HG02588 (cell line): ENCODE results near the gene NRXN2.

Source experiments
- ATAC-seq: cut with Tn5 transposase; IDR thresholded peaks from one replicate; pipeline ENCODE4 v1.9.1; 2021; ENCODE audit warnings: mild to moderate bottlenecking, moderate library complexity; ENCODE audit not compliant: unreplicated experiment

The NRXN2 gene

GRCh38 chr11:64594159-64594939 lies 128.6 kb downstream of the NRXN2 start:
- ATAC-seq = no peak

GRCh38 chr11:64593156-64594105 lies 129.6 kb downstream of the NRXN2 start:
- no peak for ATAC-seq

- no peak for ATAC-seq
These were observed 130.3 kb downstream of the NRXN2 start for GRCh38 chr11:64592656-64593055.

- no peak for ATAC-seq
These were observed 130.8 kb downstream of the NRXN2 start for GRCh38 chr11:64592234-64592615.

GRCh38 chr11:64591257-64592233 lies 131.5 kb downstream of the NRXN2 start:
- ATAC-seq = no peak

- no peak for ATAC-seq
These were observed 132.2 kb downstream of the NRXN2 start, which contains the start of gene SLC22A12 for GRCh38 chr11:64590763-64591221. SLC22A12 (plus strand) TSS chr11:64591220; CDS start chr11:64591557, 337 bp downstream.

- no peak for ATAC-seq
These were observed 134.3 kb downstream of the NRXN2 start for GRCh38 chr11:64588701-64589100.

GRCh38 chr11:64586366-64586765 lies 136.6 kb downstream of the NRXN2 start:
- no peak for ATAC-seq

GRCh38 chr11:64585150-64585549 lies 137.8 kb downstream of the NRXN2 start:
- no peak for ATAC-seq

GRCh38 chr11:64583296-64584262 lies 139.4 kb downstream of the NRXN2 start:
- ATAC-seq = no peak

- ATAC-seq = no peak
These were observed 140.1 kb downstream of the NRXN2 start for GRCh38 chr11:64582885-64583284.

GRCh38 chr11:64581057-64581523 lies 141.9 kb downstream of the NRXN2 start:
- no peak for ATAC-seq

- no peak for ATAC-seq
These were observed 142.6 kb downstream of the NRXN2 start for GRCh38 chr11:64580412-64580811.

- no peak for ATAC-seq
These were observed 145.8 kb downstream of the NRXN2 start for GRCh38 chr11:64577202-64577601.

- ATAC-seq = no peak
These were observed 150.9 kb downstream of the NRXN2 start for GRCh38 chr11:64572143-64572542.

- no peak for ATAC-seq
These were observed 151.4 kb downstream of the NRXN2 start for GRCh38 chr11:64571410-64572091.

- ATAC-seq = no peak
These were observed 152.0 kb downstream of the NRXN2 start for GRCh38 chr11:64571050-64571409.

GRCh38 chr11:64570341-64570740 lies 152.7 kb downstream of the NRXN2 start:
- ATAC-seq = no peak
